Right lobe of liver (tissue), 4 donors: ENCODE measurements around the gene CHMP6.

Source experiments
- POLR2A ChIP-seq: fragments of 450-650 bp; IDR thresholded peaks from one replicate; pipeline ENCODE4 v1.6.1; 2017; ENCODE audit warnings: antibody characterized with exemption, mild to moderate bottlenecking
- TF ChIP-seq, protein P1 (sequence below), 4 donors: fragments of 200-600 bp in 3 of 4; fragments of 450-650 bp in 1 of 4; IDR thresholded peaks; one replicate each; pipeline versions ENCODE4 v1.5.1 to v1.8.0; 2016 to 2022; ENCODE audit warnings: antibody characterized with exemption in 4 of 4, mild to moderate bottlenecking in 2 of 4
- donor health status: DM: no; HTN: no; CAD: no.
- donor health status: DM: no; HTN: no; CAD: no.
- donor health status: DM: no; HTN: yes; CAD: no.

DNA sequence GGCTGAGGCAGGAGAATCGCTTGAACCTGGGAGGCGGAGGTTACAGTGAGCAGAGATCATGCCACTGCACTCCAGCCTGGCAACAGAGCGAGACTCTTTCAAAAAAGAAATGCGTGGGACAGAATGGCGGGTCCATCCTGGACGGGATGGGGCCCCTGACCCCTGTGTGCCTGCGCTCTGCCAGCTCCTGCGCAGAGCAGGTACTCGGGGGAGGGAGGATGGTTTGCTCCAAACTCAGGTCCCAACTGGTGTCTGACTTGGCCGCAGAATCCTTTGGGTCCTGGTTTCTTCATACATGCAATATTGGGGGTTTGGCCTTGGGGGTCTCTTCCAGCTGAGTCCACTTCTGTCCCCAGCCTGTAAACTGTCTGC is 10.4 kb downstream of the CHMP6 start:
- TF ChIP-seq, protein P1, sequence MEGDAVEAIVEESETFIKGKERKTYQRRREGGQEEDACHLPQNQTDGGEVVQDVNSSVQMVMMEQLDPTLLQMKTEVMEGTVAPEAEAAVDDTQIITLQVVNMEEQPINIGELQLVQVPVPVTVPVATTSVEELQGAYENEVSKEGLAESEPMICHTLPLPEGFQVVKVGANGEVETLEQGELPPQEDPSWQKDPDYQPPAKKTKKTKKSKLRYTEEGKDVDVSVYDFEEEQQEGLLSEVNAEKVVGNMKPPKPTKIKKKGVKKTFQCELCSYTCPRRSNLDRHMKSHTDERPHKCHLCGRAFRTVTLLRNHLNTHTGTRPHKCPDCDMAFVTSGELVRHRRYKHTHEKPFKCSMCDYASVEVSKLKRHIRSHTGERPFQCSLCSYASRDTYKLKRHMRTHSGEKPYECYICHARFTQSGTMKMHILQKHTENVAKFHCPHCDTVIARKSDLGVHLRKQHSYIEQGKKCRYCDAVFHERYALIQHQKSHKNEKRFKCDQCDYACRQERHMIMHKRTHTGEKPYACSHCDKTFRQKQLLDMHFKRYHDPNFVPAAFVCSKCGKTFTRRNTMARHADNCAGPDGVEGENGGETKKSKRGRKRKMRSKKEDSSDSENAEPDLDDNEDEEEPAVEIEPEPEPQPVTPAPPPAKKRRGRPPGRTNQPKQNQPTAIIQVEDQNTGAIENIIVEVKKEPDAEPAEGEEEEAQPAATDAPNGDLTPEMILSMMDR (IDR thresholded peaks at IDR 0.05): no peak
- no peak for TF ChIP-seq POLR2A
